Caco-2 (cell line): ENCODE measurements around the gene ANO4. TPM values are rescaled to one million over a fixed set of nuclear protein-coding genes. Genes with fewer than 3 reads are reported as not detected.

ENCODE experiments used
- BruUV-seq: library from RNA; stranded (reverse); fragments of 400-500 nt; replicated peaks from 2 replicates; lab custom pipeline; 2021; lab: Mats Ljungman, UMichigan
- CTCF ChIA-PET: fragments of 300-600 bp; sonication (Branson Sonifier 250); formaldehyde crosslinking; loops from one replicate; lab custom pipeline; 2022; ENCODE audit warnings: antibody characterized with exemption; lab: Charles Lee
- POLR2A ChIA-PET: fragments of 300-600 bp; sonication (Branson Sonifier 250); formaldehyde crosslinking; loops from one replicate; lab custom pipeline; 2022; ENCODE audit warnings: antibody characterized with exemption; lab: Charles Lee
- DNase-seq, 2 experiments: peaks; one replicate each; pipeline versions ENCODE4 v3.0.0 to v3.0.0-alpha.2; 2020 to 2022
- H3K27me3 ChIP-seq: replicated peaks from 2 replicates; pipeline ENCODE4 v1.6.0; 2011; ENCODE audit warnings: low read length; ENCODE audit not compliant: control insufficient read depth, insufficient read depth
- H3K36me3 ChIP-seq: 2 replicates; pipeline ENCODE4 v1.5.1; 2011; ENCODE audit warnings: low read length; ENCODE audit not compliant: control insufficient read depth, insufficient read depth
- H3K4me1 ChIP-seq: fragments of 250-450 bp; sonication (Bioruptor Pico); 2 replicates; pipeline ENCODE4 v1.5.1; 2020; ENCODE audit warnings: mild to moderate bottlenecking
- H3K4me3 ChIP-seq: 2 replicates; pipeline ENCODE4 v1.5.1; 2011; ENCODE audit warnings: low read depth, mild to moderate bottlenecking, control low read depth, low read length
- H3K9me3 ChIP-seq: fragments of 250-450 bp; sonication (Bioruptor Pico); 2 replicates; pipeline ENCODE4 v1.5.1; 2020; ENCODE audit warnings: mild to moderate bottlenecking, moderate library complexity
- H3K27ac Mint-ChIP-seq: one replicate; pipeline ENCODE4 v1.8.0; 2022; ENCODE audit warnings: mixed read lengths; ENCODE audit not compliant: unreplicated experiment
- H3K27me3 Mint-ChIP-seq: one replicate; pipeline ENCODE4 v1.8.0; 2022; ENCODE audit warnings: mixed read lengths; ENCODE audit not compliant: insufficient read depth, unreplicated experiment
- H3K36me3 Mint-ChIP-seq: one replicate; pipeline ENCODE4 v1.8.0; 2022; ENCODE audit warnings: mild to moderate bottlenecking, mixed read lengths; ENCODE audit not compliant: insufficient read depth, unreplicated experiment
- H3K4me1 Mint-ChIP-seq: one replicate; pipeline ENCODE4 v1.8.0; 2022; ENCODE audit warnings: low read depth, mixed read lengths; ENCODE audit not compliant: unreplicated experiment
- H3K4me3 Mint-ChIP-seq: one replicate; pipeline ENCODE4 v1.8.0; 2022; ENCODE audit warnings: mild to moderate bottlenecking, moderate library complexity, mixed read lengths; ENCODE audit not compliant: unreplicated experiment
- H3K9me3 Mint-ChIP-seq: one replicate; pipeline ENCODE4 v1.8.0; 2022; ENCODE audit warnings: mixed read lengths; ENCODE audit not compliant: unreplicated experiment
- intact Hi-C: fragments of 100-400 bp; cut with micrococcal nuclease; formaldehyde crosslinking; loops from one replicate; pipeline ENCODE4 v1.10.0; 2022; ENCODE audit not compliant: unreplicated experiment
- total RNA-seq: library from RNA; stranded (reverse); gene quantifications from 2 replicates; pipeline ENCODE4 v1.2.3, GENCODE V29; 2022
- TF ChIP-seq, protein P1 (sequence below), 2 experiments: fragments of 200-600 bp in 1 of 2; IDR thresholded peaks; 1 replicate in 1 of 2; 2 replicates in 1 of 2; pipeline versions ENCODE4 v1.5.1 to v1.8.0; 2011 to 2022; ENCODE audit warnings: antibody characterized with exemption in 1 of 2, control low read depth in 1 of 2, inconsistent platforms in 1 of 2, low read depth in 1 of 2, low read length in 1 of 2, mild to moderate bottlenecking in 1 of 2, moderate library complexity in 1 of 2; ENCODE audit not compliant: insufficient read depth in 1 of 2, severe bottlenecking in 1 of 2, unreplicated experiment in 1 of 2

Gene ANO4
- total RNA-seq, 1 experiment from 2014 or later, result 0.09 TPM

- Mint-ChIP-seq H3K36me3 (no peaks in the 10 kb centered on the region), H3K27me3 (peaks cover 16% of the 10 kb centered on the region), H3K4me3 (no peak overlapping the region), H3K27ac (no peak overlapping the region), H3K4me1 (no peaks in the 10 kb centered on the region), H3K9me3 (no peaks in the 10 kb centered on the region)
- Histone ChIP-seq H3K27me3 (no peaks in the 10 kb centered on the region; the same call in 1 of the 2 replicates), H3K4me3 (no peak overlapping the region), H3K9me3 (no peaks in the 10 kb centered on the region), H3K4me1 (no peaks in the 10 kb centered on the region), H3K36me3 (no peaks in the 10 kb centered on the region)
- TF ChIP-seq, protein P1, sequence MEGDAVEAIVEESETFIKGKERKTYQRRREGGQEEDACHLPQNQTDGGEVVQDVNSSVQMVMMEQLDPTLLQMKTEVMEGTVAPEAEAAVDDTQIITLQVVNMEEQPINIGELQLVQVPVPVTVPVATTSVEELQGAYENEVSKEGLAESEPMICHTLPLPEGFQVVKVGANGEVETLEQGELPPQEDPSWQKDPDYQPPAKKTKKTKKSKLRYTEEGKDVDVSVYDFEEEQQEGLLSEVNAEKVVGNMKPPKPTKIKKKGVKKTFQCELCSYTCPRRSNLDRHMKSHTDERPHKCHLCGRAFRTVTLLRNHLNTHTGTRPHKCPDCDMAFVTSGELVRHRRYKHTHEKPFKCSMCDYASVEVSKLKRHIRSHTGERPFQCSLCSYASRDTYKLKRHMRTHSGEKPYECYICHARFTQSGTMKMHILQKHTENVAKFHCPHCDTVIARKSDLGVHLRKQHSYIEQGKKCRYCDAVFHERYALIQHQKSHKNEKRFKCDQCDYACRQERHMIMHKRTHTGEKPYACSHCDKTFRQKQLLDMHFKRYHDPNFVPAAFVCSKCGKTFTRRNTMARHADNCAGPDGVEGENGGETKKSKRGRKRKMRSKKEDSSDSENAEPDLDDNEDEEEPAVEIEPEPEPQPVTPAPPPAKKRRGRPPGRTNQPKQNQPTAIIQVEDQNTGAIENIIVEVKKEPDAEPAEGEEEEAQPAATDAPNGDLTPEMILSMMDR (IDR thresholded peaks at IDR 0.05; ENCODE audit: insufficient read depth in 1 of 2, low read depth in 1 of 2, low read length in 1 of 2, severe bottlenecking in 1 of 2, unreplicated experiment in 1 of 2), result no peak
- ChIA-PET POLR2A (no interaction called here), CTCF (no interaction called here)
- intact Hi-C loops, result no loop called here
- no peak for DNase-seq
- no TSS peak for BruUV-seq
These were observed 3.9 kb downstream of the ANO4 start for GRCh38 chr12:100798286-100799160.

GRCh38 chr12:100799770-100800169 lies 5.2 kb downstream of the ANO4 start:
- Histone ChIP-seq H3K9me3 (no peaks in the 10 kb centered on the region), H3K27me3 (no peaks in the 10 kb centered on the region; the same call in 1 of the 2 replicates), H3K4me3 (no peak overlapping the region), H3K4me1 (no peaks in the 10 kb centered on the region), H3K36me3 (no peaks in the 10 kb centered on the region)
- Mint-ChIP-seq H3K36me3 (no peaks in the 10 kb centered on the region), H3K4me3 (no peak overlapping the region), H3K27ac (no peak overlapping the region), H3K9me3 (no peaks in the 10 kb centered on the region), H3K4me1 (no peaks in the 10 kb centered on the region), H3K27me3 (peaks cover 13% of the 10 kb centered on the region)
- no peak for DNase-seq
- TF ChIP-seq, protein P1 (IDR thresholded peaks at IDR 0.05; ENCODE audit: insufficient read depth in 1 of 2, low read depth in 1 of 2, low read length in 1 of 2, severe bottlenecking in 1 of 2, unreplicated experiment in 1 of 2), result no peak
- BruUV-seq, result no TSS peak
- ChIA-PET POLR2A (no interaction called here), CTCF (no interaction called here)
- intact Hi-C loops, result no loop called here

- no peaks in the 10 kb centered on the region for H3K36me3 Mint-ChIP-seq
- CTCF ChIA-PET, result no interaction called here
- H3K9me3 Mint-ChIP-seq, result no peaks in the 10 kb centered on the region
These were observed 6.1 kb downstream of the ANO4 start for GRCh38 chr12:100800723-100801122.

More at GRCh38 chr12:100800723-100801122, 6.1 kb downstream of the ANO4 start:
- BruUV-seq, result no TSS peak
- peaks cover 8% of the 10 kb centered on the region for H3K27me3 Mint-ChIP-seq
- intact Hi-C loops, result no loop called here
- H3K4me3 ChIP-seq, result no peak overlapping the region
- H3K4me1 ChIP-seq, result no peaks in the 10 kb centered on the region
- TF ChIP-seq, protein P1 (IDR thresholded peaks at IDR 0.05; ENCODE audit: insufficient read depth in 1 of 2, low read depth in 1 of 2, low read length in 1 of 2, severe bottlenecking in 1 of 2, unreplicated experiment in 1 of 2), result no peak
- H3K4me3 Mint-ChIP-seq, result no peak overlapping the region
- no peaks in the 10 kb centered on the region for H3K9me3 ChIP-seq
- no peak for DNase-seq
- no peaks in the 10 kb centered on the region for H3K27me3 ChIP-seq
- POLR2A ChIA-PET, result no interaction called here
- H3K4me1 Mint-ChIP-seq, result no peaks in the 10 kb centered on the region
- H3K36me3 ChIP-seq, result no peaks in the 10 kb centered on the region
- no peak overlapping the region for H3K27ac Mint-ChIP-seq
